HEK293 (cell line): ENCODE results near the gene BAHD1.

Source experiments
- CTCF ChIA-PET: fragments of 350-600 bp; formaldehyde crosslinking; extraction: SDS; loops from one replicate; lab custom pipeline; 2021; ENCODE audit warnings: antibody characterized with exemption; lab: Yijun Ruan, JAX
- POLR2A ChIA-PET: fragments of 300-600 bp; formaldehyde crosslinking; extraction: SDS; loops from one replicate; lab custom pipeline; 2020; ENCODE audit warnings: antibody characterized with exemption, inconsistent platforms; lab: Yijun Ruan, JAX
- H3K27ac ChIP-seq: fragments of 200-500 bp; sonication (Bioruptor generic); 2 replicates; pipeline ENCODE4 v1.5.1; 2014; ENCODE audit warnings: low read depth, low read length, control low read depth, inconsistent platforms; ENCODE audit errors: extremely low read depth
- H3K36me3 ChIP-seq, 2 experiments: fragments of 200-500 bp in 1 of 2; sonication (Bioruptor generic) in 1 of 2; 1 replicate in 1 of 2; 2 replicates in 1 of 2; pipeline ENCODE4 v1.5.1; 2014 to 2017; ENCODE audit warnings: inconsistent platforms in 2 of 2, low read length in 2 of 2; ENCODE audit not compliant: control insufficient read depth in 2 of 2, insufficient read depth in 1 of 2
- H3K4me1 ChIP-seq: fragments of 200-500 bp; sonication (Bioruptor generic); 2 replicates; pipeline ENCODE4 v1.5.1; 2014; ENCODE audit warnings: mild to moderate bottlenecking, low read length, inconsistent platforms; ENCODE audit not compliant: control insufficient read depth, insufficient read depth
- H3K4me3 ChIP-seq: 2 replicates; pipeline ENCODE4 v1.5.1; 2011; ENCODE audit warnings: low read depth, mild to moderate bottlenecking, control low read depth, low read length, moderate library complexity
- H3K9me3 ChIP-seq: fragments of 200-500 bp; sonication (Bioruptor generic); 2 replicates; pipeline ENCODE4 v1.5.1; 2014; ENCODE audit warnings: low read depth, low read length, inconsistent platforms; ENCODE audit not compliant: control insufficient read depth, insufficient read depth
- BCL11B ChIP-seq: fragments of 450-650 bp; formaldehyde crosslinking; IDR thresholded peaks from 2 replicates; pipeline ENCODE4 v1.5.1; 2016; ENCODE audit warnings: low read depth, missing biosample characterization, missing genetic modification characterization
- HIC1 ChIP-seq: fragments of 450-650 bp; formaldehyde crosslinking; IDR thresholded peaks from 2 replicates; pipeline ENCODE4 v1.5.1; 2016; ENCODE audit warnings: missing biosample characterization, missing genetic modification characterization
- KLF9 ChIP-seq: fragments of 450-650 bp; formaldehyde crosslinking; IDR thresholded peaks from 2 replicates; pipeline ENCODE4 v1.5.1; 2016; ENCODE audit warnings: missing biosample characterization, missing genetic modification characterization, low read depth
- OSR2 ChIP-seq: fragments of 450-650 bp; formaldehyde crosslinking; IDR thresholded peaks from 2 replicates; pipeline ENCODE4 v1.5.1; 2016; ENCODE audit warnings: missing biosample characterization, missing genetic modification characterization
- TCF7L2 ChIP-seq: IDR thresholded peaks from 2 replicates; pipeline ENCODE4 v1.6.1; 2011; ENCODE audit warnings: low read depth, mild to moderate bottlenecking, inconsistent platforms, low read length, moderate library complexity, borderline replicate concordance
- YY2 ChIP-seq: fragments of 450-650 bp; formaldehyde crosslinking; IDR thresholded peaks from 2 replicates; pipeline ENCODE4 v1.5.1; 2016; ENCODE audit warnings: missing biosample characterization, missing genetic modification characterization
- ZBTB8A ChIP-seq: fragments of 450-650 bp; formaldehyde crosslinking; IDR thresholded peaks from 2 replicates; pipeline ENCODE4 v1.5.1; 2016; ENCODE audit warnings: missing biosample characterization, missing genetic modification characterization
- ZFP41 ChIP-seq: fragments of 450-650 bp; formaldehyde crosslinking; IDR thresholded peaks from 2 replicates; pipeline ENCODE4 v1.5.1; 2016; ENCODE audit warnings: missing biosample characterization, missing genetic modification characterization, borderline replicate concordance
- ZIC2 ChIP-seq: fragments of 450-650 bp; formaldehyde crosslinking; IDR thresholded peaks from 2 replicates; pipeline ENCODE4 v1.5.1; 2016; ENCODE audit warnings: missing biosample characterization, missing genetic modification characterization
- ZNF112 ChIP-seq: fragments of 450-650 bp; formaldehyde crosslinking; IDR thresholded peaks from 2 replicates; pipeline ENCODE4 v1.5.0; 2017; ENCODE audit warnings: missing biosample characterization, missing genetic modification characterization
- ZNF114 ChIP-seq: fragments of 450-650 bp; formaldehyde crosslinking; IDR thresholded peaks from 2 replicates; pipeline ENCODE4 v1.5.0; 2017; ENCODE audit warnings: missing biosample characterization, missing genetic modification characterization
- ZNF175 ChIP-seq: fragments of 450-650 bp; formaldehyde crosslinking; IDR thresholded peaks from 2 replicates; pipeline ENCODE4 v1.5.1; 2016; ENCODE audit warnings: missing biosample characterization, missing genetic modification characterization
- ZNF211 ChIP-seq: fragments of 450-650 bp; formaldehyde crosslinking; IDR thresholded peaks from 2 replicates; pipeline ENCODE4 v1.5.1; 2016; ENCODE audit warnings: low read depth, missing biosample characterization, missing genetic modification characterization
- ZNF221 ChIP-seq: fragments of 450-650 bp; formaldehyde crosslinking; IDR thresholded peaks from 2 replicates; pipeline ENCODE4 v1.5.1; 2017; ENCODE audit warnings: missing biosample characterization, missing genetic modification characterization, borderline replicate concordance
- ZNF266 ChIP-seq: fragments of 450-650 bp; formaldehyde crosslinking; IDR thresholded peaks from 2 replicates; pipeline ENCODE4 v1.5.1; 2016; ENCODE audit warnings: missing biosample characterization, missing genetic modification characterization, low read depth
- ZNF398 ChIP-seq: fragments of 450-650 bp; formaldehyde crosslinking; IDR thresholded peaks from 2 replicates; pipeline ENCODE4 v1.5.1; 2017; ENCODE audit warnings: missing biosample characterization, missing genetic modification characterization
- ZNF404 ChIP-seq: fragments of 450-650 bp; formaldehyde crosslinking; IDR thresholded peaks from 2 replicates; pipeline ENCODE4 v1.5.1; 2017; ENCODE audit warnings: missing biosample characterization, missing genetic modification characterization
- ZNF423 ChIP-seq: fragments of 450-650 bp; formaldehyde crosslinking; IDR thresholded peaks from 2 replicates; pipeline ENCODE4 v1.5.1; 2016; ENCODE audit warnings: missing biosample characterization, missing genetic modification characterization
- ZNF621 ChIP-seq: fragments of 450-650 bp; formaldehyde crosslinking; IDR thresholded peaks from 2 replicates; pipeline ENCODE4 v1.5.1; 2017; ENCODE audit warnings: missing biosample characterization, missing genetic modification characterization
- ZNF626 ChIP-seq: fragments of 450-650 bp; sonication (Bioruptor Pico); formaldehyde crosslinking; IDR thresholded peaks from 2 replicates; pipeline ENCODE4 v1.5.1; 2018; ENCODE audit warnings: missing biosample characterization, missing genetic modification characterization, inconsistent platforms
- ZNF830 ChIP-seq: fragments of 450-650 bp; IDR thresholded peaks from 2 replicates; pipeline ENCODE4 v1.5.0; 2018; ENCODE audit warnings: missing biosample characterization, missing genetic modification characterization, low read depth, mild to moderate bottlenecking, moderate library complexity

BAHD1 gene

GRCh38 chr15:40405501-40406381, 35.0 kb upstream of the BAHD1 start, which contains the start of gene IVD (continued):
- peak; percentile 45; the same call in 1 of the 2 replicates for TF ChIP-seq HIC1
- TF ChIP-seq ZIC2: no peak
- TF ChIP-seq ZNF626 (tag by site-specific recombination): no peak
- TF ChIP-seq BCL11B (tag by site-specific recombination): peak; percentile 87; the same call in 1 of the 2 replicates
- TF ChIP-seq OSR2 (tag by site-specific recombination): no peak
- TF ChIP-seq ZNF114: no peak
- no peak for TF ChIP-seq ZNF175 (tag by site-specific recombination)
- no peak for TF ChIP-seq ZNF423 (tag by site-specific recombination)
- TF ChIP-seq ZNF404 (tag by site-specific recombination): no peak
- TF ChIP-seq, all 188 proteins: peak for 25

- Histone ChIP-seq H3K4me3 (no peak overlapping the region), H3K9me3 (no peaks in the 10 kb centered on the region), H3K36me3 (peaks cover 17 to 53% of the 10 kb centered on the region in 2 experiments), H3K27ac (no peak overlapping the region), H3K4me1 (no peaks in the 10 kb centered on the region)
- TF ChIP-seq ZNF211 (tag by site-specific recombination) (no peak), ZNF398 (tag by site-specific recombination) (no peak), KLF9 (tag by site-specific recombination) (no peak), YY2 (no peak), ZNF621 (tag by site-specific recombination) (no peak), ZNF830 (tag by site-specific recombination) (no peak), ZNF221 (tag by site-specific recombination) (no peak), ZNF112 (tag by site-specific recombination) (no peak), ZBTB8A (tag by site-specific recombination) (no peak), ZNF266 (no peak), TCF7L2 (no peak), ZFP41 (no peak)
- POLR2A ChIA-PET: interaction anchor here (0.5 to 2.7 kb wide), 2 partner anchors 10 to 397 kb away, joined by 4 to 18 read pairs; no protein-coding TSS in a partner anchor
- CTCF ChIA-PET: no interaction called here
These were observed 33.3 kb upstream of the BAHD1 start for GRCh38 chr15:40407330-40407990.
